CD4-positive, alpha-beta T cell treated with Interleukin-10 for 1 hour (primary cell): ENCODE measurements around the gene RADX.

Experiments used
- DNase-seq: peaks from one replicate; pipeline ENCODE4 v3.0.0-alpha.2; 2020

The RADX gene

GRCh38 chrX:106696502-106696901 lies 84.7 kb downstream of the RADX start:
- no peak for DNase-seq

DNA sequence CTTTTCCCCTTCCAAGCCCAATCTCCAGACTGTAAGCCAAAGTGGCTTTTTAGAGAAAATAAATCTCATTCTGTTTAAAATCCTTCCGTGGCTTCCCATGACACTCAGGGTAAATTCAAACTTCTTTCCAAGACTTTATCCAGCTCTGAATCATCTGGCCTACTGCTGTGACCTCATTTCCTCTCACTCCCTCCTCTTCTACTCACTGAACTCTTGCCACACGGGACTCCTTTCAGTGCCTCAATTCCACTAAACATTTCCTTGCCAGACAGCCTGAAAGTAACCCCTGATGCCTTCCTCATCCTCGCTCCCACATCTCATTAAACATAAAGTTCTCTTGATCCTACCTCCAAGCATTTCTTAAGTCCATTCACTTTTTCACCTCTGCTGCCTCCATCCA lies 86.9 kb downstream of the RADX start:
- DNase-seq = no peak

DNA sequence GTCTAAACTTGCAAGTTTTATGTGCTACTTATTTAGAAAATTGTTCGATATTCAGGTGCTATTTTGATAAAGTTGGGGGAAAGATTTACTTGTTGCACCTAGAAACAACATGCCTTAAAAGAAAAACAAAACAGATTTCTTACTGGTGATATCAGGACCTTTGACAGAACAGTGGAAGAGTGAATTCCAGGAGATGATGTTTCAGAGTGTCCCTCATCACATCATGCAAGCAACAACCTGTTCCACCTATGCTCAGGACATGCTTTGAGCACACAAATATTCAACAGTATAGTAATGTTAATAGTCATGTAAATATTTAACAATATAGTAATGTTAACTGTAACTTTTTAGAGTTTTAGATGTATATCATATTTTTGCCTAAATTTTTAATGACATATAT lies 90.9 kb downstream of the RADX start:
- no peak for DNase-seq

GRCh38 chrX:106706466-106706865 lies 94.7 kb downstream of the RADX start:
- DNase-seq = no peak

DNA sequence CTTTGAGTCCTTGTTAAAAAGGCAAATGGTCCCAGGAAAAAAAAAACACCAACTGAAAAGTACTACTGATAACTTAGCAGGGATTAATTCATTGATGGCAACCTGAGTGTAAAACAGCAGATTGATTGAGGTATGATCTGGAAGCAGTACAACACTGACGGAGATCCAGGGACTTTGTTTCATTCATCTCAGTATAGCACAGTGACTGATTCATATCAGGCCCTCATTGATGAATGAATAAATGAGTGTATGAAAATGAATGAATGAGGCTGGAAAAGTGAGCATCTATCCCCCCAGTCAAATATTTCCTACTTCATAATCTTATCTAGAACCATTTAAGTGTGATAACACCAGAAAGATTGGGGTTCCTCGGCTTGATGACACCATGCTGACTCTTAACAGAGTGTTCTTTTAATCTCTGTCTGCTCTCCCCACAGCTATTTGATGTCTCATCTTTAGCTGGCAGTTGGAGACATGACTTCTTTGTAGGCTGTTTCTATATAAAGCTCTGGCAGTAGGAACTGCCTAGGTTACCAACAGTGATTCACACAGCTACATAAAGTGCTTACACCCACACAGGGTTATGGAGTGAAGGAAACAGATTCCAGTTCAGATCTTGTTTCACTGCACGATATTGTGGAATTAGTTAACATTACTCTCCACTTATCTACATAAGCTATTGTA lies 96.1 kb downstream of the RADX start:
- no peak for DNase-seq

GRCh38 chrX:106710771-106711170 lies 99.0 kb downstream of the RADX start:
- no peak for DNase-seq

DNA sequence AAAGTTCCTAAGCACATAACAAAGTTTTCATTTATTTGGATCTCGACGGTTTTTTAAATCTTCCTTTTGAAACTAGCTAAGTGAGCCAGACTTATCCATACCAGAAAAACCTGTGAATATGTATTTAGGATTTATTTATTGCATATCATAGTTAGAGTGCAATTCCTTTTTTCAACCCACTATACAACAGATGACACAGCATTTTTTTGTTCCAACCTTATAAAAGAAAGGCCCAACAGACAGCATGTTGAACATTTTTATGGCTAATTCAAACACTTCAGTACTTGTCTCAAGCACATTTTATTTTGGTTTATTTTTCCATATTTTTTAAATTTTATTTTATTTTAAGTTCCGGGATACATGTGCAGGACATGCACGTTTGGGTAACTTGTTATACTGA lies 99.6 kb downstream of the RADX start:
- no peak for DNase-seq

GRCh38 chrX:106716004-106716403 lies 104.2 kb downstream of the RADX start:
- DNase-seq = no peak

DNA sequence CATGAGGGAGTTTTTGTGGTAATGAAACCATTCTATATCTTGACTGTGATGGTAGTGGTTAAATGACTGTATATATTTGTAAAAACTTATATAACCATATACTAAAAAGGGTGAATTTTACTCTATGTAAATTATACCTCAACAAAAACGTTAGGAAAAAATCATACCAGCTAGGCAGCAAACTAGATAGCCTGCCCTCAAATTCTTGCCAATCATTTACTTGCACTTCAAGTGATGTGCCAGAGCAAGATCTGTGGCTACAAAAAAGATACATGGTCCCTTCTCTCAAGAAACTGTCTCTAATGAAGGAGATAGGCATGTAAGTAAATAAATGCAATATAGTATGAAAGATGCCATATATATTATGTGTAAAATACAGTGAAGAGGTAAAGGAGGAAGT lies 104.7 kb downstream of the RADX start:
- DNase-seq = no peak

DNA sequence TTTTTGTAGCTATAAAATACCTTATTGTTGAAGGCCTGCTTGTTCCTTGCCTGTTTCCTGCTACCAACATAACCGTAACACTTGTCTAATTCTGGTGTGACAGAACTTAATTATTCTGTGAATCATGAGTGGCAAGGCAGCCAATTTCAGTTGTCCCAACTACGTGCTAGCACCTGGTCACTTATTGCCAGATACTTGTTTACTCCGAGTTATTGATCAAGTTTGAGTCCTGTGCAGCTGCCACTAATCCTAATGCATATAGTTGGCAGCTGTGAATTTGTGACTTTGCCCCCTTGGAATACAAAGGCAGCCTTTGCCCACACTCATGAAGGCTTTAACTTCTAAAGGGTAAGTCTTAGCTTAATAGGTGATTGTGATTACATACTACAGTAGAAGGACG lies 106.9 kb downstream of the RADX start:
- no peak for DNase-seq

- DNase-seq = no peak
Observed at GRCh38 chrX:106725931-106726330, 114.2 kb downstream of the RADX start.

GRCh38 chrX:106726485-106727437 lies 115.0 kb downstream of the RADX start, which contains the start of gene RNF128:
TSS of gene RNF128 (plus strand) at chrX:106726701. CDS start at chrX:106726914, 213 bp downstream.
- DNase-seq = peak; percentile 2

GRCh38 chrX:106728337-106728736 lies 116.6 kb downstream of the RADX start:
- DNase-seq = no peak
